OCI-LY1 (cell line): ENCODE results near the gene CDH4.

Source experiments
- H2AFZ ChIP-seq: fragments of 200-600 bp; sonication (generic), shearing (Covaris generic); 2 replicates; pipeline ENCODE4 v1.6.0; 2014; ENCODE audit warnings: antibody characterized with exemption, mild to moderate bottlenecking, low read length
- H3F3A ChIP-seq: fragments of 200-600 bp; sonication (generic), shearing (Covaris generic); 2 replicates; pipeline ENCODE4 v1.6.0; 2014; ENCODE audit warnings: mild to moderate bottlenecking, antibody characterized with exemption, low read length, moderate library complexity; ENCODE audit not compliant: insufficient read depth
- H3K27ac ChIP-seq: fragments of 200-600 bp; sonication (generic); 2 replicates; pipeline ENCODE4 v1.5.1; 2014; ENCODE audit warnings: low read length, mixed run types, mild to moderate bottlenecking, low read depth; ENCODE audit not compliant: poor library complexity, severe bottlenecking
- H3K27me3 ChIP-seq: fragments of 200-600 bp; sonication (generic); 2 replicates; pipeline ENCODE4 v1.6.0; 2014; ENCODE audit warnings: antibody characterized with exemption, mild to moderate bottlenecking, low read length, moderate library complexity; ENCODE audit not compliant: insufficient read depth
- H3K36me3 ChIP-seq: fragments of 200-600 bp; sonication (generic); 2 replicates; pipeline ENCODE4 v1.6.1; 2014; ENCODE audit warnings: mild to moderate bottlenecking, antibody characterized with exemption, low read length, moderate library complexity, mixed read lengths; ENCODE audit not compliant: insufficient read depth
- H3K4me1 ChIP-seq: fragments of 200-600 bp; sonication (generic); 2 replicates; pipeline ENCODE4 v1.5.1; 2014; ENCODE audit warnings: mild to moderate bottlenecking, low read length, moderate library complexity; ENCODE audit not compliant: insufficient read depth, severe bottlenecking
- H3K4me2 ChIP-seq: fragments of 200-600 bp; sonication (generic), shearing (Covaris generic); 2 replicates; pipeline ENCODE4 v1.6.1; 2014; ENCODE audit warnings: low read length
- H3K4me3 ChIP-seq: fragments of 200-600 bp; sonication (generic); 2 replicates; pipeline ENCODE4 v1.5.1; 2014; ENCODE audit warnings: low read length, low read depth, mild to moderate bottlenecking, mixed read lengths; ENCODE audit not compliant: poor library complexity, severe bottlenecking
- H3K79me2 ChIP-seq: fragments of 200-600 bp; shearing (Covaris generic); 2 replicates; pipeline ENCODE4 v1.6.1; 2016; ENCODE audit warnings: mixed run types, low read length, mixed read lengths; ENCODE audit not compliant: insufficient read depth
- H3K9ac ChIP-seq: fragments of 200-600 bp; sonication (generic), shearing (Covaris generic); 2 replicates; pipeline ENCODE4 v1.6.1; 2014; ENCODE audit warnings: mild to moderate bottlenecking, low read length, mixed read lengths
- H3K9me2 ChIP-seq: fragments of 200-600 bp; sonication (generic), shearing (Covaris generic); 2 replicates; pipeline ENCODE4 v1.6.1; 2014; ENCODE audit warnings: low read depth, mild to moderate bottlenecking, low read length, mixed read lengths
- H3K9me3 ChIP-seq: fragments of 200-600 bp; shearing (Covaris generic); 2 replicates; pipeline ENCODE4 v1.6.1; 2014; ENCODE audit warnings: low read length, mixed read lengths
- H4K20me1 ChIP-seq: fragments of 200-600 bp; sonication (generic), shearing (Covaris generic); 2 replicates; pipeline ENCODE4 v1.6.0; 2016; ENCODE audit warnings: mild to moderate bottlenecking, low read length; ENCODE audit not compliant: insufficient read depth
- EZH2 ChIP-seq: fragments of 200-600 bp; sonication (generic), shearing (Covaris generic); IDR thresholded peaks from 2 replicates; pipeline ENCODE4 v1.8.0; 2017; ENCODE audit warnings: borderline replicate concordance, mixed run types, mild to moderate bottlenecking, antibody characterized with exemption, low read length, moderate library complexity, mixed read lengths
- TF ChIP-seq, protein P1 (sequence below): fragments of 200-600 bp; sonication (generic), shearing (Covaris generic); IDR thresholded peaks from 2 replicates; pipeline ENCODE4 v1.5.1; 2017; ENCODE audit warnings: mild to moderate bottlenecking, antibody characterized with exemption, low read length, moderate library complexity, mixed read lengths

Gene CDH4

GRCh38 chr20:61514018-61514365, 261.9 kb downstream of the CDH4 start:
- no peak overlapping the region for H2AFZ ChIP-seq
- no peaks in the 10 kb centered on the region for H3K4me1 ChIP-seq
- no peaks in the 10 kb centered on the region for H3K9me2 ChIP-seq
- H3K36me3 ChIP-seq: no peaks in the 10 kb centered on the region
- H3K27me3 ChIP-seq: peaks cover 4% of the 10 kb centered on the region; the same call in 1 of the 2 replicates
- H4K20me1 ChIP-seq: no peaks in the 10 kb centered on the region
- no peak overlapping the region for H3K4me2 ChIP-seq
- no peak overlapping the region for H3K4me3 ChIP-seq
- H3K79me2 ChIP-seq: no peaks in the 10 kb centered on the region
- no peaks in the 10 kb centered on the region for H3F3A ChIP-seq
- H3K9me3 ChIP-seq: no peaks in the 10 kb centered on the region
- no peak overlapping the region for H3K9ac ChIP-seq
- TF ChIP-seq EZH2: no peak
- TF ChIP-seq, protein P1, sequence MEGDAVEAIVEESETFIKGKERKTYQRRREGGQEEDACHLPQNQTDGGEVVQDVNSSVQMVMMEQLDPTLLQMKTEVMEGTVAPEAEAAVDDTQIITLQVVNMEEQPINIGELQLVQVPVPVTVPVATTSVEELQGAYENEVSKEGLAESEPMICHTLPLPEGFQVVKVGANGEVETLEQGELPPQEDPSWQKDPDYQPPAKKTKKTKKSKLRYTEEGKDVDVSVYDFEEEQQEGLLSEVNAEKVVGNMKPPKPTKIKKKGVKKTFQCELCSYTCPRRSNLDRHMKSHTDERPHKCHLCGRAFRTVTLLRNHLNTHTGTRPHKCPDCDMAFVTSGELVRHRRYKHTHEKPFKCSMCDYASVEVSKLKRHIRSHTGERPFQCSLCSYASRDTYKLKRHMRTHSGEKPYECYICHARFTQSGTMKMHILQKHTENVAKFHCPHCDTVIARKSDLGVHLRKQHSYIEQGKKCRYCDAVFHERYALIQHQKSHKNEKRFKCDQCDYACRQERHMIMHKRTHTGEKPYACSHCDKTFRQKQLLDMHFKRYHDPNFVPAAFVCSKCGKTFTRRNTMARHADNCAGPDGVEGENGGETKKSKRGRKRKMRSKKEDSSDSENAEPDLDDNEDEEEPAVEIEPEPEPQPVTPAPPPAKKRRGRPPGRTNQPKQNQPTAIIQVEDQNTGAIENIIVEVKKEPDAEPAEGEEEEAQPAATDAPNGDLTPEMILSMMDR: no peak
- H3K27ac ChIP-seq: no peak overlapping the region

GRCh38 chr20:61514396-61514795, 262.3 kb downstream of the CDH4 start:
- Histone ChIP-seq H3F3A (no peaks in the 10 kb centered on the region), H3K4me2 (no peak overlapping the region), H3K4me3 (no peak overlapping the region), H3K27ac (no peak overlapping the region), H3K27me3 (peaks cover 4% of the 10 kb centered on the region; the same call in 1 of the 2 replicates), H4K20me1 (no peaks in the 10 kb centered on the region), H3K9me3 (no peaks in the 10 kb centered on the region), H3K9ac (no peak overlapping the region), H3K9me2 (no peaks in the 10 kb centered on the region), H3K36me3 (no peaks in the 10 kb centered on the region), H3K79me2 (no peaks in the 10 kb centered on the region), H2AFZ (no peak overlapping the region), H3K4me1 (no peaks in the 10 kb centered on the region)
- TF ChIP-seq, protein P1: no peak
- no peak for TF ChIP-seq EZH2

DNA sequence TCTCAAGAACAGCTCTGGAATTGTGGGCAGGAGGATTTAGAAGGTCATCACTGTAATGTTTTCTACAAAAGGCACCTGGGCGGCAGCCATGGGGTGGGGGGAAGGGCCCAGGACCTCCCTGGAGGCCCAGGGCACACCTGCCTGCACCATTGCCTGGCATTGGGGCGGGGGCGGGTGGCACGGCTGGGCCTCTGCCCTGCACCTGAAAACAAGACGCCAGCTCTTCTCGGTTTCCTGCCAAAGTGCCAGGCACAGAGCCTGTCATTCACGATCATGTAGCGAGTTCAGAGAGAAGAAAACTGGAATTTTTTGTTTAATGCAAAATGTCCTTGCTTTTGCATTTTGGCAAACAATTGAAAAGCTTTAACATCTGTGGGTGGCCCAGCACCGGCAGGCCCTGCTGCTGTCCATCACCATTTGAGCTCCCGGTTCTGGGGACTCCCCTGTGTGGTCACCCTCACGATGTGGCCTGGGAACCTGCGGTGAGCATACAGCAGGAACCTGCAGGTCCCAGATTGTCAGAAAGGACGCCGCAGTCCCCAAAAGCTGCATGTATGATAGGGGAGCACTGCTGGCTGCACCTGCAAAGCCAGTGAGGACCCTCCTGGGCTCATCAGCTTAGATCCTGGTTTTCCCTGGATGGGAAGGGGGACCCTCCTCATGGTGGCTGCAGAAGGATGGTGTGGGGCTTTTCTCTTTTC, 262.9 kb downstream of the CDH4 start:
- Histone ChIP-seq H3K27me3 (peaks cover 4% of the 10 kb centered on the region; the same call in 1 of the 2 replicates), H3F3A (no peaks in the 10 kb centered on the region), H3K9ac (no peak overlapping the region), H3K9me3 (no peaks in the 10 kb centered on the region), H3K4me3 (no peak overlapping the region), H3K4me2 (no peak overlapping the region), H3K36me3 (no peaks in the 10 kb centered on the region), H3K27ac (no peak overlapping the region), H3K79me2 (no peaks in the 10 kb centered on the region), H3K9me2 (no peaks in the 10 kb centered on the region), H4K20me1 (no peaks in the 10 kb centered on the region), H3K4me1 (no peaks in the 10 kb centered on the region), H2AFZ (no peak overlapping the region)
- TF ChIP-seq, protein P1: no peak
- TF ChIP-seq EZH2: no peak
